Endothelial cell of umbilical vein (primary cell): ENCODE measurements around the gene GFPT2.

Experiments used
- POLR2A ChIP-seq: IDR thresholded peaks from 2 replicates; pipeline ENCODE4 v1.6.1; 2012; ENCODE audit warnings: low read depth, mild to moderate bottlenecking, control low read depth, low read length
- TF ChIP-seq, protein P1 (sequence below), 2 donors: IDR thresholded peaks; 1 replicate in 1 of 2; 2 replicates in 1 of 2; pipeline ENCODE4 v1.5.1; 2011; ENCODE audit warnings: low read length in 2 of 2, mild to moderate bottlenecking in 2 of 2, moderate library complexity in 2 of 2, control low read depth in 1 of 2, inconsistent platforms in 1 of 2, low read depth in 1 of 2; ENCODE audit not compliant: insufficient read depth in 1 of 2; ENCODE audit errors: extremely low read depth in 1 of 2

DNA sequence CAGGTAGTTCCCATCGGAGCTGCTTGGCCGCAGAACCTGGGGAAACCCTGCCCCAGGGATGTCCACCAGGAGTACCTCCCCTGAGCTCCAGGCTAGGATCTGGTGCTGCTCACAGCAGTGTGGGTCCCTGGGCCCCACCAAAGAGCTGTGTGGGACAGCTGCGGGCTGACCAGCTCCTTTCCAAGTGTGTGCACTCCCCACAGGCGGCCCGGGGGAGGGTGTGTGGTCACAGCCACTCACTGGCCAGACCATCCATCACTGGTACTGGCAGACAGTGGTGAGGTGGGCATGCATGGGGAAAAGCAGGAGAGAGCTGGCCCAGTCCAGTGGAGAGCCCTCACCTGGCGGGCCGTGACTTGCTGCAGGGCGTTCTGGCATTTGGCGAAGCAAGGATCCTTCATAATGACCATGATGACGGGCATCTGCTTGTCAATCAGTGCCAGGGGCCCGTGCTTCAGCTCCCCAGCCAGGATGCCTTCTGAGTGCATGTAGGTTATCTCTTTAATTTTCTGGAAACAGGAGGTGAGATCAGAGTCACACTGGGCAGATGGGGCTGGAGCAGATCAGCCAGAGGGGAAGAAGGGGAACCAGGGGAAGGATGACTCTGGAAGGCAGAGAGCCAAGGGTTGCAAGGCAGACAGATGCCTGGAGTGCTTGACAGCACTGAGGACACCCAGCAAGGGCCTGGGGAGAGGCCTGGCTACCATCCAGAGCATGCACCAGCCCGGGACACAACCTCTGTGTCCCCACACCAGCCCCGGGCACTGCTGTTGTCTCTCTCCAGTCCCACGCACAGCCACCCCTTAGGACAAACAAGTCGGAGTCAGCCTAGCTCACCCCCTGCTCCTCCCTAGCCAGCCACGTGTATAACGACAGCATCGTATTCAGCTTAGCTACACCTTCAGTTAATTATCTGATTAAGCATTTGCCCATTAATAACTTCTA lies 48.4 kb downstream of the GFPT2 start:
- TF ChIP-seq POLR2A, result no peak
- TF ChIP-seq, protein P1, sequence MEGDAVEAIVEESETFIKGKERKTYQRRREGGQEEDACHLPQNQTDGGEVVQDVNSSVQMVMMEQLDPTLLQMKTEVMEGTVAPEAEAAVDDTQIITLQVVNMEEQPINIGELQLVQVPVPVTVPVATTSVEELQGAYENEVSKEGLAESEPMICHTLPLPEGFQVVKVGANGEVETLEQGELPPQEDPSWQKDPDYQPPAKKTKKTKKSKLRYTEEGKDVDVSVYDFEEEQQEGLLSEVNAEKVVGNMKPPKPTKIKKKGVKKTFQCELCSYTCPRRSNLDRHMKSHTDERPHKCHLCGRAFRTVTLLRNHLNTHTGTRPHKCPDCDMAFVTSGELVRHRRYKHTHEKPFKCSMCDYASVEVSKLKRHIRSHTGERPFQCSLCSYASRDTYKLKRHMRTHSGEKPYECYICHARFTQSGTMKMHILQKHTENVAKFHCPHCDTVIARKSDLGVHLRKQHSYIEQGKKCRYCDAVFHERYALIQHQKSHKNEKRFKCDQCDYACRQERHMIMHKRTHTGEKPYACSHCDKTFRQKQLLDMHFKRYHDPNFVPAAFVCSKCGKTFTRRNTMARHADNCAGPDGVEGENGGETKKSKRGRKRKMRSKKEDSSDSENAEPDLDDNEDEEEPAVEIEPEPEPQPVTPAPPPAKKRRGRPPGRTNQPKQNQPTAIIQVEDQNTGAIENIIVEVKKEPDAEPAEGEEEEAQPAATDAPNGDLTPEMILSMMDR (IDR thresholded peaks at IDR 0.05; ENCODE audit: extremely low read depth in 1 of 2, insufficient read depth in 1 of 2, low read depth in 1 of 2, low read length in 2 of 2), result no peak
